ENCODE measurements around the gene SLC4A2.
A peak's percentile ranks its signal among the peaks of the same experiment; 100 is the strongest.

Gene SLC4A2

GRCh38 chr7:151082141-151083070 lies 23.0 kb downstream of the SLC4A2 start:
- DNase-seq: no peak

DNA sequence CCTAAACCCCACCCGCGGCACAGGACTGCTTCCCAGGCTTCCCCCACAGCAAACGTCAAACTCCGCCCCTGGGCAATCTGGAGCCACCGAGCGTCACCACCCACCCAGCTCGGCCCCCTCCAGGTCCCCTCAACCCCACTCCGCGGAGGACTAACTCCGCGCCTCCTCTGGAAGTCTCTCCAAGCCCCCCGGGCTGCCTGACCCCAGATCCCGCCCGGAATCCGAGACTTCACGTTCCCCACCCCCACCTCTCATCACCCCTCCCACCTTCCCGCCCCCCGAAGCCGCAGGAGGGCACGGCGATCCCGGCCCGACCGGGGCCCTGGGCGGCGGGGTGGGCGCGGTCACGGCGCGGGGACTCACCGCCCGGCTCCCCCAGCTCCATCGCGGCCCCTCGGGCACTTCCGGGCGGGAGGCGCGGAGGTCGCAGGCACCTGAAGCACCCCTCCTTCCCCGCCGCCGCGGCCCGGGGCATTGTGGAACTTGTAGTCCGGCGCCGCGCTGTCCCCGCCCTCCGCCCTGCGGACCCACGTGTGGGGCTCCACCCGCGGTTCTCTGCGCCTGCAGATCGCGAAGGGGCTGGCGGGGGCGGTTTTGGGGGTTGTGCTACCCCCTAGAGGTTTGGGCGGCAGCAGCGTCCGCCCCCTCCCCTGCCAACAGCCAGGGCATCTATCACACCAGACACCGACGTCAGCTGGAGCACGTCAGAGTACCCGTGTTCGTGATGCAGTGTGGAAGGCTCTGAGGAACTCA lies 23.9 kb downstream of the SLC4A2 start, which contains the start of gene TMUB1:
Gene TMUB1 (minus strand): TSS at position 423 of the 753 bp plus-strand sequence. CDS start 930 bp downstream, outside the sequence.
- peak; percentile 54 to 76 for DNase-seq

DNA sequence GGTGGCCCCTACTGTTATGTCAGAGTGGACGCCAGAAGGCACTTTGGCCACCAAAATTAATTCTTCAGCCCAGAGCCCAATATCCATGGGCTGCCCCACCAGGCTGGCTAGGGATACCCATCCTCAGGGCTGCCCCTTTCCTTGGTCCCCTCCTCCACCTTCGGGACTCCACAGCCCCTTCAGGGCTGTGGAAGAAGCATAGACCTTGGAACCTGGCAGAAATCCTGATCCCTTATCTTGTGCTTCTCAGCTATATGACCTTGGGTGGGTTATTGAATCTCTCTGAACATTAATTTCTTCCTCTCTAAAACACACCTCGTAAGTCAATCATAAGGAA lies 24.4 kb downstream of the SLC4A2 start:
- no peak for DNase-seq

- DNase-seq: no peak
These were observed 25.9 kb downstream of the SLC4A2 start for GRCh38 chr7:151085329-151085690.

- DNase-seq: peak; percentile 75 to 76
These were observed 26.6 kb downstream of the SLC4A2 start, which contains the start of gene AGAP3 for GRCh38 chr7:151085691-151086620. TSS of gene AGAP3 (plus strand) at chr7:151086475. CDS start at chr7:151086742, 267 bp downstream.

DNA sequence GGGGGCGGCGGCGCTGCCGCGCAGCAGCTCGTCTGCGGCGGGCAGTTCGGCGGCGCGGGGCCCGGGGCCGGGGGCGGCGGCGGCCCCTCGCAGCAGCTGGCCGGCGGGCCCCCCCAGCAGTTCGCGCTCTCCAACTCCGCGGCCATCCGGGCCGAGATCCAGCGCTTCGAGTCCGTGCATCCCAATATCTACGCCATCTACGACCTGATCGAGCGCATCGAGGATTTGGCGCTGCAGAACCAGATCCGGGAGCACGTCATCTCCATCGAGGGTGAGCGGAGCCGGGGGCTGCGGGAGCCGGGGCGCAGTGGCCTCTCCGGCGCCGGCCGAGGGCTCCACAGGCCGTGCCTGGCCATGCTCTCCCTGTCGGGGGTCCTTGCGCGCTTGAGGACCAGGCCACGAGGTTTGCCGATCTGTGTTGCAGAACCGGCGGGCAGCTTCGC lies 27.4 kb downstream of the SLC4A2 start:
- no peak for DNase-seq

- DNase-seq: no peak
These were observed 28.0 kb downstream of the SLC4A2 start for GRCh38 chr7:151087245-151088018.

GRCh38 chr7:151088019-151088855 lies 28.8 kb downstream of the SLC4A2 start:
- DNase-seq: peak in 1 of 2 experiments; percentile 25

DNA sequence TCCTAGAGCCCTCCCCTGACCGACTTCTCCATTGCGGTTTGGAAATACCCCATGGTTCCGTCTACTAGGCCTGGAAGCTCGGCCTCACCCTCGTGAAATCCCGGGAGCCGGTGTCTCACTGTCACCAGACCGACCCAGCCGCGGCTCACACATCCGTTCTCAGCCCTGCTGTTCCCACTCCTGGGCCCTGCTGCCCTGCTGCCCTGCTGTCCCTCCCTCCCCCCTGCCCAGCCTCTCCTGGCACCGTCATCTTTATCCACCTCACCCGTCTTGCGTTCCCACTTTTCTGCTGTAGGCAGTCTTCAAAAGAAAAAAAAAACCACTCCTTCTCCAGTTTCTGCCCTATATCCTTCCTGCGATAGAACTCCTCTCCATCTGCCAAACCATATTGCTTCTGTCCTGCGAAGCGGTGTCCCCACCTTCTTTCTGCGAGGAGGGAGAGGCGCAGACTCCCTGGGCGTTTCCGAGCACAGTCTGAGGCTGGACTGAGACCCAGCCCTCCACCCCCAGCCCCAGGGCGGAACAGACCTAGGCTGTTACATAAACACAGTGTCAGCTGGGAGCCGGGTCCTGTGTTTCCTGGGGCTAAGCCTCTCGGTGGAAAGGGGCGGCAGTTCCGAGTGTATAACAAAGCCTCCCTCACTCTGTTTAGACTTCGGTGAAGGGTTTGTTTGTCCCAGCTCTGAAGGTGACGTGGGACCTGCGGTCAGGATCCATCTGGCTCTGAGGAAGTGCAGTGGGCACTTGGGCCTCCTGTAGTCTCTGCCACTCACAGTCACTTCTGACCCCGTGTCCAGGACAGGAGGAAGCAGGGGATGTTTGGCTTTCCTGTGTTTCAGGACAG lies 29.7 kb downstream of the SLC4A2 start:
- peak; percentile 62 to 74 for DNase-seq

GRCh38 chr7:151089893-151090730 lies 30.7 kb downstream of the SLC4A2 start:
- no peak for DNase-seq

DNA sequence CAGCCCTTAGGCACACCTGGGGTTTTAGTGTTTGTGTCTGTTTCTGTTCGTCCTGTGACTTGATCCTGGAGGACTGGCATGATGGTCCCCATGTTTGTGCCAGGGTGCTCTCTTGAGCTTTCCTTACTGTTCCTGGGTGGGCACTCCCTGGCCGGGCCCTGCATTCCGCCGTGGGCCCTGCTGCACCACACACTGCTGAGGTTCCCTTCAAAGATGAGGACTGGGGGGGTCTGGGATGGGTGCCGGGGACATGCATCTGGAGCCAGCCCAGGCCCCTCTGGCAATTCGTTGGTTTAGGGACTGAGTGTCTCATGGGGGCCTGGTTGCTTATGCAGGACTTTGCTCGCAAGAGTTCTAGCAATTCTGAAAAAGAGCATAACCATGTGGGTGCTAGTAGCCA lies 31.6 kb downstream of the SLC4A2 start:
- no peak for DNase-seq

DNA sequence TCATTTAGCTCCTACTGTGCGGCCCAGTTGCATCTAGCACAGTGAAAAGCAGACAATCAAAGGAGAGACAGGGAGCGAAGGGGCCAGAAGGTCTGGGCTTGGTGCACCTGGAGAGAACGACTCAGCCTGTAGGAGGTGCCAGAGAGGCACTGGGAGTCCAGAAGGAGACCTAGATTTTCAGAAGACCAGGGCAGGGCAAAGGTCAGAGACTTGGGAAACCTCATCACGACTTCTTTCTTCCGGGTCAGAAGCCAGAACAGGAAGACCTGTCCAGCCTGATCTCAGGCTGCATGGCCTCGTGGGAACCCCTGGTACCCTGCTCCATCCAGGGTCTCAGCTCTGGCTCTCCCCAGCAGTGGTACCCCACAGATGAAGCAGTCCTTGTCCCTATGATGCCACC lies 32.0 kb downstream of the SLC4A2 start:
- DNase-seq: peak in 1 of 2 experiments; percentile 35

- no peak for DNase-seq
These were observed 32.6 kb downstream of the SLC4A2 start for GRCh38 chr7:151091988-151092387.

GRCh38 chr7:151093748-151094147 lies 34.4 kb downstream of the SLC4A2 start:
- DNase-seq: no peak

DNA sequence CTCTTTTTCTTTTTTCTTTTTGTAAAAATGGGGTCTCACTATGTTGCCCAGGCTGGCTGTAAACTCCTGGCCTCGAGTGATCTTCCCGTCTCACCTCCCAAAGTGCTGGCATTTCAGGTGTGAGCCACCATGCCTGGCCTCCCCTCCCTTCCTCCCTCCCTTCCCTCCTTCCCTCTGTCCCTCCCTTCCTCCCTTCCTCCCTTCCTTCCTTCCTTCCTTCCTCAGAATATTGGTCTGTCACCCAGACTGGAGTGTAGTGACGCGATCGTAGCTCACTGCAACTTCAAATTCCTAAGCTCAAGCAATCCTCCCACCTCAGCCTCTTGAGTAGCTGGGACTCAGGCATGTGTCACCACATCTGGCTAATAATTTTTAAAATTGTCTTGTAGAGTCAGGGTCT lies 35.3 kb downstream of the SLC4A2 start:
- no peak for DNase-seq

DNA sequence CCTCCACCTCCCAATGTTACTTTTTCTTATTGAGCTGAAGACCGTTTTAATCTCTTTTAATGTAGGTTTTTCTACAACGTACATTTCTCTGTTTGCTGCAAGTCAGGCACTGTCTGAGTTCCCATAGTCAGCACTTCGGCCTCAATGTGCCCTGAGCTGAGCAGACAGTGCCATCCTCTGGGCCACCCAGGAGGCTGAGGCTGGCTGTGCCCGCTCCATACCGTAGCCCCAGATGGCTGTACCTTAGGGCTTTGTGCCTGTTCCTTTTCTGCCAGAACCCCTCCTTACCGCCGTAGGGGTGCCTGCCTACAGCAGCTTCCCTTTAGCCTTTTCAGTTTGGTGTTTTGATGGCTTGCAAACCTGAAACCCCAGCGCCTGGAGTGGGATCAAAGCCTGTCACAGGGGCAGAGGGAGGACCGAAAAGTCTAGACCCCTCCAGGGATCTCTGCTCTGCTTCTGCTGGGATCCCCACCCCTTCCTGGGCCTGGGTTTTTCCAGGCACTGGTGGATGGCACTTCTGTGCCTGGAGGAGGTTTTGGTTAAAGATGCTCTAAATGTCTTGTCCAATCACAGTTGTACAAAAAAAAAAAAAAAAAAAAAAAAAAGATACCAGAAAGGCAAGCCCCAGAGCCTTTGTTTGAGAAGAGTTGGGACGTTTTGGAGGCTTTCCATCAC lies 35.9 kb downstream of the SLC4A2 start:
- DNase-seq: no peak

DNA sequence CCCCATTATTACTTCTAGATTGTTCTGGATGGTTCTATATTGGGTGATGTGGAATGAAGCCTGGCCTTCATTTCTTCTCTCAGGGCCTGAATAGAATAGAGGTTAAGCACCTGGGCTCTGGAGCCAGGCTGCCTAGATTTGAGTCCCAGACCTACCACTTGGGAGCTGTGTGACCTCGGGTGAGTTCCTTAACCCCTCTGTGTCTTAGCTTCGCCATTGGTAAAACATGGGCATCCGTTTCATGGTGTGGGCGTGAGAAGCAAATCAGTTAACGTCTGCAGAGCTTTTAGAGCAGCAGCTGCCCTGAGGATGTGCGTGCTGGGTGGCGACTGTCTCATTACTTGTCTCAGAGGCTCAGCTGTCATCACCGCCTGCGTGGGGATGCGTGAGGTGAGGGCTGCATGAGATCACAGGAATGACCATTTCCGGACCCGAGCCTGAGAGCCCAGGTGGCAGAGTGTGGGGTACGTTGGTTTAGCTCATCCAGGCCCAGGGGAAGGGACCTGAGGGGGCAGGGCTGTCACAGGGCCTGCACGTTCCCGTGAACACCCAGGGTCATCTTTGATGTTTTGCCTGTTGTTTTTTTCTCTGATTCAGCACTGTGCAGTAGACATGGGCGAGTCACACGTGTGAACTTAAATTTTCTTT lies 36.6 kb downstream of the SLC4A2 start:
- DNase-seq: no peak
